Hematopoietic multipotent progenitor cell (in vitro differentiated cells): Measurements from ENCODE around the gene CYP26A1. TPM values are rescaled to one million over a fixed set of nuclear protein-coding genes. Genes with fewer than 3 reads are reported as not detected.
A peak's percentile ranks its signal among the peaks of the same experiment; 100 is the strongest.

ENCODE experiments used
- DNase-seq, 3 donors: peaks; one replicate each; pipeline ENCODE4 v3.0.0-alpha.2; 2011 to 2015; ENCODE audit warnings: low read depth in 2 of 3, low spot score in 2 of 3
- total RNA-seq: library from RNA; depleted of rRNA; stranded (reverse); fragments of >200 nt; gene quantifications from one replicate; pipeline ENCODE4 v1.2.3, GENCODE V29; 2012

The CYP26A1 gene
- not detected for total RNA-seq

GRCh38 chr10:93073539-93074146, at the start of gene CYP26A1:
TSS of gene CYP26A1 (plus strand) at chr10:93073893. CDS start at chr10:93073935, 42 bp downstream.
- no peak for DNase-seq

- DNase-seq, result no peak
Measured at GRCh38 chr10:93026072-93026471, 47.6 kb upstream of the CYP26A1 start.

GRCh38 chr10:93027508-93027907, 46.2 kb upstream of the CYP26A1 start:
- DNase-seq, result no peak

GRCh38 chr10:93028883-93029282, 44.8 kb upstream of the CYP26A1 start:
- DNase-seq, result no peak

GRCh38 chr10:93030409-93030808, 43.3 kb upstream of the CYP26A1 start:
- no peak for DNase-seq

GRCh38 chr10:93032105-93032808, 41.4 kb upstream of the CYP26A1 start:
- DNase-seq, result no peak

GRCh38 chr10:93032809-93033137, 40.9 kb upstream of the CYP26A1 start:
- no peak for DNase-seq

- no peak for DNase-seq
Measured at GRCh38 chr10:93034426-93034825, 39.3 kb upstream of the CYP26A1 start.

GRCh38 chr10:93039110-93039509, 34.6 kb upstream of the CYP26A1 start:
- DNase-seq, result no peak

- DNase-seq, result peak in 2 of 3 donors; percentile 61 to 88
Measured at GRCh38 chr10:93039721-93040120, 34.0 kb upstream of the CYP26A1 start.

- DNase-seq, result no peak
Measured at GRCh38 chr10:93054486-93054885, 19.2 kb upstream of the CYP26A1 start.

GRCh38 chr10:93058139-93058538, 15.6 kb upstream of the CYP26A1 start:
- no peak for DNase-seq

- DNase-seq, result no peak
Measured at GRCh38 chr10:93059975-93060886, 13.5 kb upstream of the CYP26A1 start, which contains the start of gene CYP26C1. TSS of gene CYP26C1 (plus strand) at chr10:93060798. CDS start at chr10:93061264, 466 bp downstream.

GRCh38 chr10:93060887-93061593, 12.7 kb upstream of the CYP26A1 start:
- no peak for DNase-seq

GRCh38 chr10:93061594-93062513, 11.8 kb upstream of the CYP26A1 start:
- DNase-seq, result peak in 1 of 3 donors; percentile 57

- peak in 2 of 3 donors; percentile 79 to 80 for DNase-seq
Measured at GRCh38 chr10:93062514-93063143, 11.1 kb upstream of the CYP26A1 start.

GRCh38 chr10:93063144-93063976, 10.3 kb upstream of the CYP26A1 start:
- DNase-seq, result no peak

- DNase-seq, result no peak
Measured at GRCh38 chr10:93063977-93064660, 9.6 kb upstream of the CYP26A1 start.
